GM19438 (cell line): ENCODE data around the gene FAM9C.

Experiments
- ATAC-seq: cut with Tn5 transposase; IDR thresholded peaks from one replicate; pipeline ENCODE4 v1.9.1; 2021; ENCODE audit warnings: low read depth; ENCODE audit not compliant: unreplicated experiment

FAM9C gene

DNA sequence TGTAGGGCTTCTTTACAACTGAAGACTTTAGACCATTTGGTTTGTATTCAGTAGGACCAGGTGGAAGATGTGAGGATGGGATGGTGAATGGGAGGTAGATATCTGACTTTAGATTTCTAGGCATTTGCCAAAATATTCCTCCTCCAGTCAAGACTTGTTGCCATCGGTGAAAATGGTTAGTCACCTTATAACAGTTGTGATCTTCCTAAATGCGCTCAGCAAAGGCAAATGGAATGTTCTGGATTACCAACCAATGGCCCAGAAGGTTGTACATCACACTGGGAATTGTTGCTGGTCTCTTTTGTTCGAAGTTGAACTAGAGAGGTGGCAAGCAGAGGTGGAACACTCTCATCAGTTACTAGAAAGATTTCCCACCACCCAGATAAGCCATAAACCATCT lies 35.6 kb downstream of the FAM9C start:
- no peak for ATAC-seq

DNA sequence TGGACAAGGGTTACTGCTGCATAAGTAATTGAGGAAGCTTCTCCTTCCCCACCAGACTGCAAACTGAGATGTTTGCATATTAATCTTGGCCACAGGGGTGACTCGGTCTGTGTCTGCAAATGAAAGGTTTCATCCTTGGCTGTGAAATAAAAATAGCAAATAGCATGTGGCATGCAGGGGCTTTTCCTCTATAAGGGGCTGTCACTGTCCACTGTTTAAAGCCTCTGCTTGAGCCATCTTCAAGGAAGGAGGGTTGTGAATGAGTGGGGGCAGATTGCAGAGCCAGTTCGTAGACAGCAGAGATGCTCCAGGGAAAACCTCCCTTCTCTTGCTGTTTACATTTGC lies 36.3 kb downstream of the FAM9C start:
- ATAC-seq, result no peak

DNA sequence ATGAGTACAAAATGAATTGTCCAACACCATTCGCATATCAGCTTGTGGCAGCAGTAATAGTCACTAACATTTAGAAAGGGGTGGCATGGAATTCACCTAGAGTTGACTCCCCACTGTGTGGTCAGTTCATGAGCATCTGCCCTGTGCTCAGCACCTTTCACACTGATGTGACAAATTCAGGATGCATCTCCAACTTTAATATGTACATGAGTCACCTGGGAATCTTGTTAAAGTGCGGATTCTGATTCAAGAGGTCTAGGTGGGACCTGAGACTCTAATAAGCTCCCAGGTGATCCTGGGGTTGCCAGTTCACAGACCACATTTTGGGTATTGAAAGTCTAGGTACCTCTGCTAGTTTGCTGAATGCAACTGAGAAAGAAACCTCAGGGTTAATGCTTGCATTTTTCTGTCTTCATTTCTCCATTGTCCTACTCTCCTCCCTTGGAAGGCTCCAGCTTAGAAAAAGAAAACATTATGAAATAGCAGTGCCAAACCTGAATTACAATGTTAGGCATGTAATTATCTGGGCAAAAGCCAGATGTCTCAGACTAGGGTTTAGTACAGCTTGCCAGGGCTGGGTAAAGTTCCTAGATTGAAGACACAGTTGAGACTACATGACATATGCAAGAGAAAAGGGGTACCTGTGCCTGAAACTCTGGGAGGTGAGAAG lies 36.8 kb downstream of the FAM9C start:
- ATAC-seq, result no peak

DNA sequence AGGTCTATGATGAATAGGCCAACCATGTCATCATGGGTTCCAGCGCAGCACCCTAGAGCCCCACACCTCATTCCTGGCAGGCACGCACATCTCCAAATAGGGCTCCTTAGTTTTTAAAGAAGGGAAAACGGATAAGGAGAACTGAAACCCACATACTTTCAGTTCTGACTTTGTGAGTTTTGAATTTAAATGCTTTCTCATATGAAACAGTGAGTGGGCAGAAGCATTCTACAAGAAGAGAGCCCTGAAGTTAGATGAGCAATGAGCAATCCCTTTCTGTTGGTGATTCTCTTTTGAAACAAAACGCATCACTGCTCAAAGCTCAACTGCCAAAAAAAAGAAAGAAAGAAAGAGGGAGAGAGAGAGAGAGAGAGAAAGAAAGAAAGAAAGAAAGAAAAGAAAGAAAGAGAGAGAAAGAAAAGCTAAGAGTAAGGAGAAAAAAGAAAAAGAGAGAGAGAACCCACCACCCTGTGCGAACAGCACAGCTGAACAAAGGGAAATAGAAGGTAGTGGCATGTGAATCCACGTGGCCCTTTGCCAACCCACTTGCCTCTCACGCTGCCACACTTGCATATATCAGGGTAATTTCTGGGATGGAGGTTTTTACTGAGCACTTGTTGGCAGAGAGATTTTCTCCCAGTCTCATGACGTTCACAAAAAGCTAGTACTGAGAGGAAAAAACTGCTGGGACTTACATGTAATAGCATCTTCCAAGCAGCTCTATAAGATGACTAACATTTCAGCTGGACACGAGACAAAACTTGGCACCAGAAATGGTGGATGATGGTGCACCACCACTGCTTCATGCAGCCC lies 38.6 kb downstream of the FAM9C start:
- ATAC-seq, result peak; percentile 51

DNA sequence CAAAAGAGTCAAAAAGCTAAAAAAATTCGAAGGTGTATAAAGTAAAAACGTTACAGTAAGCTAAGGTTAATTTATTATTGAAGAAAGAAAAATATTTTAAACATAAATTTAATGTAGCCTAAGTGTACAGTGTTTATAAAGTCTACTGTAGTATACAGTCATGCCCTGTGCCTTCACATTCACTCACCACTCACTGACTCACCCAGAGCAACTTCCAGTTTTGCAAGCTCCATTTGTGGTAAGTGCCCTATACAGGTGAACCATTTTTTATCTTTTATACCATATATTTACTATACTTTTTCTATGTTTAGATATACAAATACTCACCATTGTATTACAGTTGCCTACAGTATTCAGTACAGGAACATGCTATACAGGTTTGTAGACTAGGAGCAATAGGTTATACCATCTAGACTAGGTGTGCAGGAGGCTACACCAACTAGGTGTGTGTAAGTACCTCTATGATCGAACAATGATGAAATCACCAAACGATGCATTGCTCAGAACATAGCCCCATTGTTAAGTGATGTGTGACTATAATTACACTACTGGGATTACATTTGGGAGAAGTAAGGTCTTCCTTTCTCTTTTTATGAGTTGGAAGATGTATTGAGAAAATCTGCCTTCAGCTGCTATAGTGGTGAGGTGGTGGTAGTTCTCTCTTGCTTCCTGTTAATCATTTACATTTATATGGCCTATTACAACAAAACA lies 42.3 kb downstream of the FAM9C start:
- ATAC-seq, result no peak

DNA sequence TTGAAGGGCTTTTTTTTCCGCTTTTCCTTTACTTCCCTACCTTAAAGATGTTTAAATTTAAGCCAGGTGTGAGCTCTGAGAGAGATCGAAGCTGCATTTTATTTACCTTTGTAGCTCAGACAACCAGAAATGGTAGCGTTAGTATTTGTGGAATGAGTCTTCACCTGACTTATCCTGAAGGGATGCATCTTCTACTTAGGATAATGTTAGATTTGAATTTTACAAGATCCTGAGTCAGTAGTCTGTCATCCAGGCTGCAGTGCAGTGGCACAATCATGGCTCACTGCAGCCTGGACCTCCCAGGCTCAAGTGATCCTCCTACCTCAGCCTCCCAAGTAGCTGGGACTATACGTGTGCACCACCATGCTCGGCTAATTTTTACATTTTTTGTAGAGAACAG lies 43.3 kb downstream of the FAM9C start:
- ATAC-seq, result no peak

DNA sequence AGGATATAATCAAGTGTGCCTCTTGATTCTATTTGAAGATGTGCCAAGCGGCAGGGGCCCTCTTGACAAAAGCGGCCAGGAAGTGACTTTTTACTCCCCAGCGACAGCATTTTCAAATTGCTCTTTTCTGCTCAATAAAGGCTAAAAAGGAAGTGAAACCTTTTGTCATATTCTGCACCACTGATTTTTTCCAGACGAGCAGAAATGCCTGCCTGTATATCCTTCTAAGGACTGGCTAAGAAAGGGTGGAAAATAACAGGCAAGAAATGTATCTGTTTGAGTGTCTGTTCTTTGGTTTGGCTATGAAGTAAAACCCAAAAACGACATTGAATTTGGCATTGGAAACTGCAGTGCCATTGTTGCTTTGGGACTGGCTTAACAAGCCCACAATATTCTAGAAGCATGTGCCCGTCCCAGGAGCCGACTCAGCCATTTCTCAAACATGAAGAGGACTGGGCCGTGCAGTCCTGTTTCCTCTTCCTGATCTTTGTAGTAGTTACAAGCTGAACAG lies 44.1 kb downstream of the FAM9C start:
- peak; percentile 50 for ATAC-seq

DNA sequence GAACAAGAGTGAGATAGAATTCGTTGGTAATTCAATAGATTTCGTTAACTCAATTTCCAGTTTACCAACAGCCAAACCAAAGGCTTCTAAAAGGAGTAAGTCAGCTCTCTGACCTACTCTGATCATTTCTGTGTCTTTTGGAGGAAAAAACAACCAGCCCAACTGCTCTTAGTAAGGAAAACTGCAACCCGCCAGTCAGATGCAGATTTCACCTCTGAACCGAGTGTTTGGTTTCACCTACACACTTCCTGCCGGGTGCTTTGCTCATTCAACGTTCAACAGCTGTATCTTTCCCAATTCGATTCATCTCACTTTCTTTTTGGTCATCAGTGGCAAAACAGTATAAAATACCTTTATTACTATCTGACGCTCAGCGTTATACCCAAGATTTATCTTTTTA lies 45.0 kb downstream of the FAM9C start:
- ATAC-seq, result peak; percentile 48

DNA sequence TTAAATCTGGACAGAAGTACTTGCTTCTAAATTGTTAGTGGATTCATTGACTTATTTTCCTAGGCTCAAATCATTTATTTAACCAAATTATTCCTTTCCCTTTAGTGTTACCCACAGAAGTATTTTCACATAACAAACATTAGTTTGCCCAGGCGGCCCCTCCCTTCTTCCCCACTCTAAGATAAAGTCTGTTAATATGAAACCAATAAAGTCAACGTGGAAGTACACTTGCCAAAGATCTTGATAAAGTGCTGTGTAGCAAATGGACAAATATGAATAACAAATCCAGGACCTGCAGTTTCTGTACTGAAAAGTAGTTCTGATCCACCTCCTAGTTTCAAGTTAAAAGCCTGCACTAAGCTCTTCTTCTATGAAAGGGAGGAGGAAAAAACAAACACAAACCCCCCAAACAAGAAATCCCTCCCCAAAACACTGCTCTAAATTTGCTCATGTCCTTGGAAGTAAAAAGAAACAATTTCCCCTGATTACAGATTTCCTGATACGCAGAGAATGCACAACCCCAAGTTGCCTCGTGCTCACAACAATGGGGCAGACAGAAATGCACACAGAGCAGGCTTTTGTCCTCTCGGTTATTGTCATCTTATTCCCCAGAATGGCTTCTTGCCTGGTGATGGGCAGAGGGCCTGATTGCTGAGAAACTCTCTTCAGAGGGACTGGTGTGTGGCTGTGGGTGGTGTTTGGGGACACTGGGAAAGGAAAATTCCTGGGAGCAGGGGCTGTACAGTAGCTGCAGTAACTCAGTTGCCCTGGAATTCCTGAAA lies 46.3 kb downstream of the FAM9C start:
- ATAC-seq, result no peak

DNA sequence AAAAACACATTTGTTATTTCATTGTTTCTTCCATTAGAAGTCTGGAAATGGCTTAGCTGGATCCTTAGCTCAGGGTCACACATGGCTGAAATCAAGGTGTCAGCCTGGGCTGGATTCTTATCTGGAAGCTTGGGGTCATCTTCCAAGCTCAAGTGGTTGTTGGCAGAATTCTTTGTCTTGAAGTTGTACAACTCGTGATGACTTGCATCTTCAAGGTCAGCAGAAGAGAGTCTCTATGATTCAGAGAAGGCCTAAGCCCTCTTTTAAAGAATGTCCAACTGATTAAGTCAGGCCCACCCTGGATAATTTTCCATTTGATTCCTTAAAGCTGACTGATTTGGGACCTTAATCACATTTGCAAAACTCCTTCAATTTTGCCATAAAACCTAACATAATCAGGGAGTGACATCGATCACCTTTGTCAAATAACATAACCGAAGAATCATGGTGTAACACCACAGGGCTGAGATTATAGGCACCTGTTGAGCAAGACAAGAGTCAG lies 47.4 kb downstream of the FAM9C start:
- no peak for ATAC-seq

DNA sequence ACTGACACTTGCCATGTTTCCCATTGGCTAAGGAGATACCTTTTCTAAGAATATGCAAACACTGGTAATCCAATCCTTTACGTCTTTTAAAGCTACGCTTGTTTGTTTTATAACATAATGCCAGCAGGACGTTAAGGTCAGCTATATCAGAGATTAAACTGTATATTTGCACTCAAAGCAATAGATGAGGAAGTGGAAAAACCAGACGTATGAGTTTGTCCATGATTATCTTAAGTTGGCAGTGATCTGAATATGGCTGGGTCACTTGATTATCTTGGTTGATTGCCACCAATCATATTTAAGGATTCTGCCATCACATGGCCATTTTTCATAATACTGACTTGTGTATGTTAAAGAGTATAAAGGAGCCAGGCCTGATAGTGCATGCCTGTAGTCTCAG lies 50.1 kb downstream of the FAM9C start:
- ATAC-seq, result no peak

DNA sequence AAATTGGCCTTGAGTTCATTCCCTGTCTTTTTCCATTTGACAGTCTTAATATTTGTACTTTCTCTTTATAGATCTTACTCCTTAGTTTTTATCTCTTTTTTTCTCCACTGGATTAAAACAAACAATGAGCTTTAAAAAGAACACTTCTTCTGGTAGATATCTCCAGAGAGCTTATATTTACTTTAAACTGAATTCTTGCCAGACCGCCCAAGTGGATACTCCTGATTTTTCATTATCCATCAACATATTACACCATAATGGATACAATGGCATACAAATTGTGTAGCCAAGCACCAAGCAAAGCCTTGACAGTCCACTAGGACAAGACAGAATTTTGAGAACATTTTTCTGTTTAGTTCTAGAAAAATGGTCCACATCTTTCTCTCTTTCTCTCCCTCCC lies 50.6 kb downstream of the FAM9C start:
- no peak for ATAC-seq

DNA sequence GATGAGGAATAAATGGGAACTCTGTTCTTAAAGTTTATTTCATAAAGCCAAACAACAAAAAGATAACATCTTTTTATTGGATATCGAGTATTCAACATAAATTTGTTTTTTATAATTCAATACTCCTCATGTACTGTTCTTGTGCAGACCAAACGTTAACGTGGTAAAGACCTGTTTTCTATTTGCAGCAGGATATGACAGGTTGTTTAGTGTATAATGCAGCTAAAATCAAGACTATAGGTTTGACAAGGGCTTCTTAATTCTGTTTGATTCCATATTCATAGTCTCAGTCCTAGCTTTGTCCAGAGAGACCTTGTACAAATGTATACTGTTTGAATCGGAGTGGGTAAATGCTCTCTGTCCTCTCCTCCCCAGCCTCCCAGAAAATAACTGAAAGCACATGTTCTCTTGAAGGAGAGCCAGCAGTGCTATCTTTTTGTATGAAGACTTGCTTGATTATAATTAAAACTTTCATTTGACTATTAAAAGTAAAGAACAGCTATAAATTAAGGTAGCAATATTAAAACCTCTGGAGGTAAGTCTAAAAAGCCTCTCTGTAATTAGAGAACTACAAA lies 51.8 kb downstream of the FAM9C start:
- ATAC-seq, result no peak

DNA sequence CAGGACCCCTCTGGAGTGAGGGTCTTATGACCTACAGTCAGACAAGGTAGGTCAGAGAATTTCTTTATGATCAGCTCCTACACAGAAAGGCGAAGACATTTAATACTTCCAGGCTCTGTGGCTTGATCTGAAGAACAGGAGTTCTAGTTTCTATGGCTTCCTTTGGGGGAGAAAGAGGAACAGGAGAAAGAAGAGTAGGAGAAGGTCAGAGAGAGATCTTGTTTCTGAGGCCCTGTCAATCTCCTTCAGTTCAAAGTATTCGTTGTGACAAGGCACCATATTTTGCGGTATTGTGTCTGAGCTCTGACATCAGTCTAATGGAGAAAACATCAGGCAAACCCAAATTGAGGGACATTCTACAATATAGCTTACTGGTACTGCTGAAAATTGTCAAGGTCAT lies 52.8 kb downstream of the FAM9C start:
- no peak for ATAC-seq

DNA sequence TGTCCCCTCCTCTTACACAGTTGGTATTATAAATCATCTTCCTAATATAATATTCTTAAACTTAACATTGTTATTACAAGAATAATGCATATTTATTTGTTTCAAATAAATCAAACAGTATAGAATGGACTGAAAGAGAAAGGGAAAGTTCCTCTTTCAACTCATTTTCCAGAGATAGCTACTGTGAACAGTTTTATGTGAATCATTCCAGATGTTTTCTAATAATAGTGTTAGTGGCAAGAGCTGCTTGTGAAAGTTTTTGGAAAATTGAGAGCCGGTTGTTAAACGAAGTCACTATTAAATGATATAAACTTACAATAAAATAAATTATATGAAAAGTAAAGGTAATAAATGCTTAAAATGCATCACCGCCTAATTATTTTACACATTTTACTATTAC lies 55.0 kb downstream of the FAM9C start:
- no peak for ATAC-seq

DNA sequence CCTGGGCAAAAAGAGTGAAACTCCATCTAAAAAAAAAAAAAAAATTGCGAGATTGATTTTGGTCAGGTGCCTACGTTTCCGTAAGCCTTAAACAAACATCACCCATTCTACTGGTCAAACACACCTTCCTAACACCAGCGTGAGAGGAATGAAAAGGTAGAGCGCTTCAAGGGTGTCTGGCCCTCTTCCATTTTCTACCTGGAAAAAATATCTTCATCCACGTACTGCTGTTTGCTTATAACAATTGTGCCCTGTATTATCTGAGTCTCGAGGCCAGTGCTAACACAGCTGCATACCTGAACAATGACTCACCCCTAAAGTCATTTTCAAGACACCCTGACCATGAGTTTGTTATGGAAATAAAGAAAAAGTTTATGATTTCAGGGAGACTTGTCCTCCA lies 55.6 kb downstream of the FAM9C start:
- ATAC-seq, result no peak

DNA sequence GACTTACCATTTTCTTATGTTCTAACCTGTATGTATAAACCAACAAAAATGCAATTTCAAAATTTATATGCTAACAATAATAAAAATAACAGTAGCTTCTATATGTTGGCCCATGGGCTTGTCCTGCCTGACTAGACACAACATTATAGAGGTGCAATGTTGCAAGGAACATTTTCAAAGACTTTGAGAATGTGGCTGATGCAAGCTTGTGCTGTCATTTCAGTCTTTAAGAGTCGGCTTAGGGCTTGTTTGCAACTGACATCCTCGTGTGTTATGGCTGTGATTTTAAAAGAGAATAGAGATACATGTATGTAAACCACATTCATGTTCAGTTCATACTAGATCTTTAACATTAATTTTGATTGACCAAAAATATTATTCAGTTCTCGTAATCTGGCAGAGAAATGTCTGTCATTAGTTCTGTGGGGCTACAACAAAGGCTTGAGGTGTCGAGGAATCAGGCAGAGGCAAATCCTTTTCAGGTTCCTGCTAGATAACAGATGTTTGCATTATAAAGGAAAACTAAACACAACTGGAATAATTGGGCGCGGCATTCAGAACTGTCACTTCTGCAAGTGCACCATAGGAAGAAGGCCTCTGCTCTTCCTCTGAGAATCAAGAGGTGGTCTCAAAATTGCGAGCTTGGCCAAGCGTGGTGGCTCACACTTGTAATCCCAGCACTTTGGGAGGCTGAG lies 56.4 kb downstream of the FAM9C start:
- ATAC-seq, result no peak

DNA sequence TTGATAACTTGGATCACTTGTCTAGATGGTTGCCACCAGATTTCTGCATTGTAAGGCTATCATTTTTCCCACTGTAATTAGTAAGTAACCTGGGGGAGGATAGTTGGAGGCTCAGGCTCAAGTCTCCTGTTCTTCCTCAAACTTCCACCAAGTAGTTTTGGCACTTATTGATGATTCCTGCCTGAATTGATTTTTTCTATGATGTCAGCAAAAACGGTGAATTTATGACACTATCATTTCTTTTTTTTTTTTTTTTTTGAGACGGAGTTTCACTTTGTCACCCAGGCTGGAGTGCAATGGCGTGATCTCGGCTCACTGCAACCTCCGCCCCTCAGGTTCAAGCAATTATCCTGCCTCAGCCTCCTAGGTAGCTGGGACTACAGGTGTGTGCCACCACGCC lies 57.1 kb downstream of the FAM9C start:
- ATAC-seq, result no peak

DNA sequence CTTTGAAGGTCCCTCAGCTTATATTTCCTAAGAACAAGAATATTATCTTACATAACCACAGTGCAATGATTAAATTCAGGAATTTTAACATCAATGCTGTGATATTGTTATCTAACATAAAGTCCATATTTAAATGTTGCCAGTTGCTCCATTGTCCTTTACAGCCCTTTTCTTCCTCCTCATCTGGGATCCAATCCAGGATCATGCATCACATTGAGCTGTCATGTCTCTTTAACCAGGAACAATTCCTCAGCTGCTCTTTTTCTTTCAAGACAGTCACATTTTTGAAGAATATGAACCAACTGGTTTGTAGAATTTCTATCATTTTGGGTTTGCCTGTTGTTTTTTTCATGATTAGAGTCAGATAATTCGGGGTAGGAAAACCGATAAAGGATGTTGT lies 57.5 kb downstream of the FAM9C start:
- no peak for ATAC-seq
